HG03442 (cell line): ENCODE data around the gene ERMARD.

Experiments
- ATAC-seq: cut with Tn5 transposase; IDR thresholded peaks from one replicate; pipeline ENCODE4 v1.9.1; 2021; ENCODE audit warnings: mild to moderate bottlenecking, moderate library complexity; ENCODE audit not compliant: unreplicated experiment

ERMARD gene

GRCh38 chr6:169801396-169802160 lies 50.2 kb downstream of the ERMARD start:
- no peak for ATAC-seq

DNA sequence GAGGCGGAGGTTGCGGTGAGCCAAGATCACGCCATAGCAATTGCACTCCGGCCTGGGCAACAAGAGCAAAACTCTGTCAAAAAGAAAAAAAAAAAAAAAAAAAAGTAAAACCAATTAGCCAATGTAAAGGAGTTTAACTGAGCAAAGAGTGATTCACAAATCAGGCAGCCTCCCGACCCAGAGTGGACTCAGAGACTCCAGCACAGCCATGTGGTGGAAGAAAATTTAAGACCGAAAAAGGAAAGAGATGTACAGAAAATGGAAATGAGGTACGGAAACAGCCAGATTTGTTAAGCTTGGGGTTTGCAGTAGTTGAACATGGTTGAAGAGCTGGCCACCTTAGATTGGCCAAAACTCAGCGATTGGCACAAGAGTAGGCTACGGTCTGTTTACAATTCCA lies 51.4 kb downstream of the ERMARD start:
- ATAC-seq, result no peak

- no peak for ATAC-seq
These were observed 51.9 kb downstream of the ERMARD start for GRCh38 chr6:169803271-169803811.

DNA sequence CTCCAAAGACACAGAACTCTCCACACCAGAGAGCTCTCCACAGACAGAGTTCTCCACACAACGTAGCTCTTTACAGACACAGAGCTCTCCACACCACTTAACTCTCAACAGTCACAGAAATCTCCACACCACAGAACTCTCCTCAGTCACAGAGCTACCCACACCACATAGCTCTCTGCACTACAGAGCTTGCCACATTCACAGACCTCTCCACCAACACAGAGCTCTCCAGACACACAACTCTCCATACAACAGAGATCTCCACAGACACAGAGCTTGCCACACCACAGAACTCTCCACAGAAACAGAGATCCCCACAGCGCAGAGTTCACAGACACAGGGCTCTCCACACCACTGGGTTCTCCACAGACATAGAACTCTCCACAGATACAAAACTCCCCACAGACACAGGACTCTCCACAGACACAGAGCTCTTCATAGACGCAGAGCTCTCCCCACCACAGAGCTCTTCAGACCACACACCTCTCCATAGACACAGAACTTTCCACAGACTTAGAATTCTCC lies 52.5 kb downstream of the ERMARD start:
- ATAC-seq, result no peak

DNA sequence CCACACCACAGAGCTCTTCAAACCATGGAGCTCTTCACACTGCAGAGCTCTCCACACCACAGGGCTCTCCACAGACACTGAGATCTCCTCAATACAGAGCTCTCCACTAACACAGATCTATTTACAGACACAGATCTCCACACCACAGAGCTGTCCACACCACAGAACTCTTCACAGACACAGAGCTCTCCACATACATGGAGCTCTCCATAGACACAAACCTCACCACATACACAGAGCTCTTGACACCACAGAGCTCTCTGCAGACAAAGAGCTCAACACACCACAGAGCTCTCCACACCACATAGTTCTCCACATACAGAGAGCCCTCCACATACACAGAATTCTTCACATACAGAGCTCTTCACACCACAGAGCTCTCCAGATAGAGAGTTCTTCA lies 53.0 kb downstream of the ERMARD start:
- ATAC-seq, result no peak

DNA sequence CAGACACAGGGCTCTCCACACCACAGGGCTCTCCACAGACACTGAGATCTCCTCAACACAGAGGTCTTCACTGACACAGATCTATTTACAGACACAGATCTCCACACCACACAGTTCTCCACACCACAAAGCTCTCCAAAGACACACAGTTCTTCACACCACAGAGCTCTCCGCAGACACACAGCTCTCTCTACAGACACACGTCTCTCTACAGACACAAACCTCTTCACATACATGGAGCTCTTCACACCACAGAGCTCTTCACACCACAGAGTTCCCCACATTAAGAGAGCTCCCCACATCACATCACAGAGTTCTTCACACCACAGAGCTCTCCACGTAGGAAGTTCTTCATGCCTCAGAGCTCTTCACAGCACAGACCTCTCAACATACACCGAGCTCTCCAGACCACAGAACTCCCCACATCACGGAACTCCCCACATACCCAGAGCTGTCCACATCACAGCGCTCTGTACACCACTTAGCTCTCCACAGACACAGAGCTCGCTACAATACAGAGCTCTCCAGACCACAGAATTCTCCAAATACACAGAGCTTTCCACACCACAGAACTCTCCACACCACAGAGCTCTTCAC lies 53.9 kb downstream of the ERMARD start:
- no peak for ATAC-seq

DNA sequence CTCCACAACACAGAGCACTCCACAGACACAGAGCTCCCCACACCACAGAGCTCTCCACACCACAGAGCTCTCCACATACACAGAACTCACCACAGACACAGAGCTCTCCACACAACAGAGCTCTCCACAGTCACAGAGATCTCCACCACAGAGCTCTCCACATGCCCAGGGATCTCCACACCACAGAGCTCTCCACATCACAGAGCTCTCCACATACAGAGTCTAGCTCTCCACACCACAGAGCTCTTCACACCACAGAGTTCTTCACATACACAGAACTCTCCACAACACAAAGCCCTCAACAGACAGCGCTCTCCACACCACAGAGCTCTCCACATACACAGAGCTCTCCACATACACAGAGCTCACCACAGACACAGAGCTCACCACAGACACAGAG lies 55.3 kb downstream of the ERMARD start:
- no peak for ATAC-seq

GRCh38 chr6:169807229-169807628 lies 55.8 kb downstream of the ERMARD start:
- ATAC-seq, result no peak

DNA sequence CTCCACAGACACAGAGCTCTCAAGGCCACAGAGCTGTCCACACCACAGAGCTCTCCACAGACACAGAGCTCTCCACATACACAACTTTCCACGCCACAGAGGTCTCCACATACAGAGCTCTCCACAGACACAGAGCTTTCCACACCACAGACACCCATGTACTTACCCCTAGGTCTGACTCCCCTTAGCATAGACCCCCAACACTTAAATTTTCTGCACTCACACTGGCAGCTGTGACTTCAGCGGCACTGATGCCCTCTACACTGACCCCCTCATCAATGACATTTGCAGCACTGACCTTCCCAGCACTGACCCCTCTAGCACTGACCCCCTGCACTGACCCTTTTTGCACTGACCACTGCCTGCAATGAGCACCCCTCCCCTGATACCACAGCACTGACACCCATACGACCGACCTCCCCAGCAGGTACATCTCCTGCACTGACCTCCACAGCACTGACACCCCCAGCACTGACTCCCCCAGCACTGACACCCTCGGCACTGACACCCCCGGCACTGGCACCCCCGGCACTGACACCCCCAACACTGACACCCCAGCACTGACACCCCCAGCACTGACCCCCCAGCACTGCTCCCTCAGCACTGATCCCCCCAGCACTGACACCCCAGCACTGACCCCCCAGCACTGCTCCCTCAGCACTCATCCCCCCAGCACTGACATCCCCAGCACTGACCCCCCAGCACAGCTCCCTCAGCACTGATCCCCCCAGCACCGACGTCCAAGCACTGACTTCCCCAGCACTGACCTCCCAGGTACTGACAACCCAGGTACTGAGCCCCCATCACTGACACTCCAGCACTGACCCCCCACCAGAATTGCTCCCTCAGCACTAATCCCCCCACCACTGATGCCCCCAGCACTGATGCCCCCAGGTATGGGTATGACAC lies 56.5 kb downstream of the ERMARD start:
- ATAC-seq, result no peak

DNA sequence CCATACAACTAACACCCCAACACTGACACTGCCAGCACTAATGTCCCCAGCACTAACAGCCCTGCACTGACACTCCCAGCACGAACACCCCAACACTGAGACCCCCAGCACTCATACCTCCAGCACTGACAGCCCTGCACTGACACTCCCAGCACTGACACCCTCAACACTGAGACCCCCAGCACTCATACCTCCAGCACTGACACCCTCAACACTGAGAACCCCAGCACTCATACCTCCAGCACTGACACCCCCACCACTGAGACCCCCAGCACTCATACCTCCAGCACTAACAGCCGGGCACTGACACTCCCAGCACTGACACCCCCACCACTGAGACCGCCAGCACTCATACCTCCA lies 57.2 kb downstream of the ERMARD start:
- ATAC-seq, result no peak

- no peak for ATAC-seq
These were observed 58.0 kb downstream of the ERMARD start for GRCh38 chr6:169809386-169809785.

DNA sequence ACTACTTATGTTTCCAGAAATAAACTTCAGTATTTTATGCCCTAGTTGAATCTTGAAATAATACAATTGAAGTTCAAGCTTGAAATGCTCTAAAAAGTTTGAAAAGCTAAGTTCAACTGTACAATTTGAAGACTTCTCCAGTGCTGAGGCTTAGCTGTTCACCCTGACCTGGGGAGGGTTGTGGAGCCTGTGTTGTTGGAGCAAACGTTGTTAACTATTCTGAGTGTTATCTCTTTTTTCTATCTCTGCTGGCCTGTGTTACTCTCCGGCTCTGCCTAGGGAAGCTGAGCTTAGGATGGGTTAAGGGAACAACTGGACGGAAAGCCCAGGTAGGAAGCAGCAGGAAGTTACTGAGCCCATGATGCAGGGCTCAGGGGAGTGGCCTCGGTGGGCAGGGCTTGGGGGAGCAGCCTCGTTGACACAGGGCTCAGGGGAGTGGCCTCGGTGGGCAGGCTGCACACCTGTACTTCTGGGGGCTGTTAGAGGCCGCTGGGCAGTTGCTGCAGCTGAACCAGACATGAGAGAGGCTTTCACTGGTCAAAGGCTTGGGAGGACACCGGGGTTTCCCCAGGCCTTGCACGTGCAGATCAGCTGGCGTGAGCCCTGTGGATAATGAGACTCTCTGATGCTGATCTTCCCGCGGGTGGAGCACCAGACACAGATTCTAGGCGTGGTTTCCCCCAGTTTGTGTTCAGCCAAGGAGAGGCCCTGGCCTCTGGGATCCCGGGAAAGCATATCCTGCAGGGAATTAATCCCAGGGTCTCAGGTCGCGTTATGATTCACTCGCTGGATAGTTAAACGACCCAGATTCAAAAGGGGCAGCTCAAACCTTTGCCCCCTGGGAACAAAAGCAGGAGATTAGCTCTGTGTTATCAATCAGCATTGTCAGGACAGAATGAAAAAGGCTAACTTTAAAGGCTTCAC lies 58.9 kb downstream of the ERMARD start:
- ATAC-seq, result no peak

DNA sequence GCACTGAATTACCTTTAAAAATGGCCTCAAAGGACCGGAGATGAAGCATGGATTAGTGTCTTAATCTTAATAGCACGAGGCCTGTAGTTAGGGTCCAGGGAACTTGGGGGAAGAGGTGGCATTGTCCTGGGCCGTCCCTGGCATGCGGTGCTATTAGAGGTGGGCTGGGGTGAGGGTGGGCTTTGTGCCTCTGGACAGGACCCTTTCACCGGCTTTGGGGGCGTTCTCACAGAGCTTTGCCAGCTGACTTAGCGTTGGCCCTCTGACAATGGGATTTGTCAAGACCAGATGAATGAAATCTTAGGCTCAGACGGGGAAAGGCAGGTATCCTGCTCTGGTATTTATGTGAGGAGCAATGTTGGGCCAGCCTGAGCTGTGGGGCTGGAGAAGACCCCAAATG lies 59.6 kb downstream of the ERMARD start:
- ATAC-seq, result no peak

DNA sequence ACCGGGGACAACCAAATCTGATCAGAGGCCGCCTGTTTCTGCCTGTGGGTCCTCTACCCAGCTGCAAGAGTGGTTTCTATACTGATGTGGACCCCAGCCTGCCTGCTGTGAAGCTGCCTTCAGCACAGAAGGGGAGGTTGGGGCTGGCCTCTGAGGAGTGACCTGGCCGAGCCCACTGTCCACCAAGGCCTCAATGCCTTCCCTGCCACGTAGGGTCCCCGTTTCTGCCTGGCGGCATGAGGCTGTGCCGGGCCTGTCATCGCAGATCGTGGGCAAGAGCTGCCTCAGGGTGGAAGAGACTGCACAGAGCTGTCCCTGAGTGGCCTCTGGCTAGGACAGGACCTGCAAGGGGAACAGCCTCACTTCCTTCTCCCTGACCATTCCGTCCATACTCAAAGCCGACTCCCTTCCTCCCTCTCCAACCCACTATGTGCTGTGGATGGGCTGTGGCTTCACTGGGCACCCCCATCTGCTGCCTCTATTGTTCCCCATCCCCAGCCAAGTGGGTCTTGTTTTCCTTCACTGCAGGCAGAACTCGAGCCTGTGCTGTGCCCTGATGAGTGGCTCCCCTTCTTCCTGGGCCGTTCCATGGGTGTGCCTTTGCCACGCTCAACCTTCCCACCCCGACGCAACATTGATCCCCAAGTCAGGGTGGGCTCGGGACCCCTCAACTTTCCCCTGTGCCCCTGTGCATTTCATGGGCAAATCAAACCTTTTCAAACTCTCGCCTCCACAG lies 60.3 kb downstream of the ERMARD start:
- no peak for ATAC-seq

DNA sequence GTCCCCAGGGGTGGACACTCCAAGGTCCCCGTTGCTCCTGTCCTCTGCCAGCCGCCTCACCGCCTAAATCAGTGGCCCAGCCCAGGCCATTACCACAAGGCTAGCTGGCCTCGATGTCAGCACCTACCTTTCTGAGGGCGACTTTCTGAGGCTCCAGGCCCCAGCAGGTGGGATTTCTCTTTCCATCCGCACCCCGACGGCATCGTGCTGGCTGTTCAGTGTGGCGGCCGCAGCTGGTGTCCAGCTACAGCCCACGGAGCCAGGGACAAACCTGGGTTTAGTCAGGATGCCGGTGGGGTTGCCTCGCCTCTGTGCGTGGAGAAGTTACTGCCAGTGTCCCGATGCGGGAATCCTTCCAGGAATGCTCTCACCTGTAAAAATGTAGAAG lies 60.8 kb downstream of the ERMARD start:
- ATAC-seq, result no peak

- no peak for ATAC-seq
These were observed 62.5 kb downstream of the ERMARD start for GRCh38 chr6:169813969-169814368.

GRCh38 chr6:169816054-169816453 lies 64.6 kb downstream of the ERMARD start:
- ATAC-seq, result no peak

- no peak for ATAC-seq
These were observed 65.6 kb downstream of the ERMARD start for GRCh38 chr6:169816975-169817374.

- ATAC-seq, result no peak
These were observed 68.9 kb downstream of the ERMARD start for GRCh38 chr6:169820358-169820757.

DNA sequence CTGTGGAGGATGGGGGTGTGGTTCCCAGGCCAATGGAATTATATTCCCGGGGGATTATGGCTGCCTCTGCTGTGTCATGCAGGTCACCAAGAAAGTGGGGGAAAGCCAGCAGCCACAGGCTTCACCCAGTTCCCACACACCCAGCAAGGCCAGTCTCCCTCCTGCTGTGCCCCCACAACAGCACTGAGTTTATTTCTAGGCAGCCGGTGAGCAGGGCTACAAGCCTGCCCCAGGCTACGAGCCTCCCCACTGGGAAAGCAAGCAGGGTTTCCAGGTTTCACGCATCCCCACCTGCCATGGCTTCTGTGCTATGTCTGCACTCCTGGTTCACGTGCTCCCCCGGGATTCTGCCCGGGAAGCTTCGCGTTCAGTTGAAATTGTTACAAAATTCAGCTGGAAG lies 72.6 kb downstream of the ERMARD start:
- ATAC-seq, result no peak
